Measurements from ENCODE around the gene ERP44.

Gene ERP44

DNA sequence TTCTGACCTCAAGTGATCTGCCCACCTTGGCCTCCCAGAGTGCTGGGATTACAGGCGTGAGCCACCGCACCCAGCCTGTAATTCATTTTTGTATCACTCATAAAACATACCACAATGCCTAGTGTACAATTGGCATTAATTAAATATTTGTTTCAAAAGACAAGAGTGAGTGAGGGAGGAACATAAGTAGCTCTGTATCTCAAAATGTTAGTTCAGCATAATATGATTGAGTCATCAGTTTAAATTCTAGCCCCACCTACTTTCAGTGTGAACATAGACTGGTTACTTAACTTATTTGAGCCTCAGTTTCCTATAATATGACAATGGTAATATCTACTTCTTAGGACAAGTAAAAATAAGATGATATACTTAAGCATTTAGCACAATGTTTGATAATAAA, 27.1 kb upstream of the ERP44 start:
- H3K27ac ChIP-seq (ENCODE audit: low read depth, low read length): no peak overlapping the region
- no peak overlapping the region for H3K9ac ChIP-seq (ENCODE audit: low read length)
- no peak overlapping the region for H3K4me3 ChIP-seq (ENCODE audit: low read depth in 1 of 2, low read length in 2 of 2)
- no peaks in the 10 kb centered on the region for H3K27me3 ChIP-seq (ENCODE audit: control insufficient read depth in 1 of 2, insufficient read depth in 2 of 2, low read length in 2 of 2)
- no peaks in the 10 kb centered on the region for H3K9me3 ChIP-seq (ENCODE audit: low read length)
- no peaks in the 10 kb centered on the region for H3K4me1 ChIP-seq (ENCODE audit: insufficient read depth, low read length)
- no peaks in the 10 kb centered on the region for H3K36me3 ChIP-seq (ENCODE audit: insufficient read depth, low read length)

DNA sequence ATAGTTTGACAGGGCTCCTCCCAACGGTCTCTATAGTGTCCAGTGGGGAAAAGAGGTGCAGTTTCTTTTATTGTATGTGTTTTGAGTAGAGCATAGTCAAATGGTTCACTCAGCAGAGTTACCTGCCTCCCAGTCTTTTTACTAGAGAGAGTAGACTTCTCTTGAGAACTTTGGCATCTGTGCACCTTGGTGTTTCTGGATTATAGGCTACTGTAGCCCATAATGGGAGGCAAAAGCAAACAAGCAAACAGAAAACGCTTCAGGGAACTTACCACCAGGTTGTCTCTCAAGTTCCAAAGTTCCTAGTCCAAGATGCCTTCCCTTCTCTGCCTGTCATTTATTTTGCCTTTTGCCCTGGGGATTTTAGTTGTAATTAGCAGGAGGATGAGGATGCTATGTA, 26.4 kb upstream of the ERP44 start:
- Histone ChIP-seq H3K4me1 (ENCODE audit: insufficient read depth, low read length) (no peaks in the 10 kb centered on the region), H3K27me3 (ENCODE audit: control insufficient read depth in 1 of 2, insufficient read depth in 2 of 2, low read length in 2 of 2) (no peaks in the 10 kb centered on the region)

DNA sequence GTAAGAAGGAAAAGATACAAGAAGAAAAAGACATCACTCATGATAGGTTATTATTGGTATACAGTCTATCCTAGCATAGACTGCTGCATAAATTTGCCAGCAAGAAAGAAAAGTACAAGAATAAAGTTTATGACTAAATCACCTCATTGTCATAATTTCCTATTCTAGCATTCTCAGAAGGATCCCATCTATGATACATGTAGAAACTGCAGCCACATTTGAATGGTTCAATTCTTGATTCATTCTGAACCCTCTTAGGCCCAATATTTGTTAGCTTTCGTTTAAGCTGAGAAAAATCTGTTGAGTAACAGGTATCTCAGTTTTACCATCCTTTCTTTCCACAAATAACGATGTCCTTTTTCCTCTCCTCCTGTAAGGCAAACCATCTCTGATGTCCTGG, 21.5 kb upstream of the ERP44 start:
- no peak overlapping the region for H3K4me3 ChIP-seq (ENCODE audit: low read depth in 1 of 2, low read length in 2 of 2)
- H3K36me3 ChIP-seq (ENCODE audit: insufficient read depth, low read length): no peaks in the 10 kb centered on the region
- no peak overlapping the region for H3K27ac ChIP-seq (ENCODE audit: low read depth, low read length)
- H3K9me3 ChIP-seq (ENCODE audit: low read length): no peaks in the 10 kb centered on the region
- H3K27me3 ChIP-seq (ENCODE audit: control insufficient read depth in 1 of 2, insufficient read depth in 2 of 2, low read length in 2 of 2): no peaks in the 10 kb centered on the region
- no peak overlapping the region for H3K9ac ChIP-seq (ENCODE audit: low read length)
- H3K4me1 ChIP-seq (ENCODE audit: insufficient read depth, low read length): no peaks in the 10 kb centered on the region

More for the DNA sequence above, 26.4 kb upstream of the ERP44 start:
- no peak overlapping the region for H3K27ac ChIP-seq (ENCODE audit: low read depth, low read length)
- H3K9ac ChIP-seq (ENCODE audit: low read length): no peak overlapping the region
- no peak overlapping the region for H3K4me3 ChIP-seq (ENCODE audit: low read depth in 1 of 2, low read length in 2 of 2)
- H3K9me3 ChIP-seq (ENCODE audit: low read length): no peaks in the 10 kb centered on the region
- H3K36me3 ChIP-seq (ENCODE audit: insufficient read depth, low read length): no peaks in the 10 kb centered on the region

DNA sequence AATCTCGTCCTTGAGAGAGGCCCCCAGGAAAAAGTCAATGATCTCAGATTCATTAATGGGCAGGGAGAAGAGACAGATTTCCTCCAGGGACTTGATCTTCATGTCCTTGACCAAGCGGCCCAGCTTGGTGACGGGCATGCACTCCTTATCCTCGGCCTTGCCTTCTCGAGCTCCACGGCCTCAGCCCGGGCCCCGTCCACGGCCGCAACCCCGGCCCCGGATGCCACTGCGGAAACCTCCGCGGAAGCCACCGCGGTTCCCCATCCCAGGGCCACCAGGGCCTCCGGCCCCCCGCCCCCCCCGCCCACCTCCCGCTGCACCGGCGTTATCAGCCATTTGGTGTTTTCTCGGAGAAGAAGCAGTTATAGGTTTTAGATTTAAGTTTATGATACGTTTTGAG, 18.5 kb upstream of the ERP44 start:
- no peak overlapping the region for H3K27ac ChIP-seq (ENCODE audit: low read depth, low read length)
- no peaks in the 10 kb centered on the region for H3K4me1 ChIP-seq (ENCODE audit: insufficient read depth, low read length)
- no peak overlapping the region for H3K4me3 ChIP-seq (ENCODE audit: low read depth in 1 of 2, low read length in 2 of 2)
- no peaks in the 10 kb centered on the region for H3K27me3 ChIP-seq (ENCODE audit: control insufficient read depth in 1 of 2, insufficient read depth in 2 of 2, low read length in 2 of 2)
- no peak overlapping the region for H3K9ac ChIP-seq (ENCODE audit: low read length)
- H3K9me3 ChIP-seq (ENCODE audit: low read length): no peaks in the 10 kb centered on the region
- H3K36me3 ChIP-seq (ENCODE audit: insufficient read depth, low read length): no peaks in the 10 kb centered on the region

DNA sequence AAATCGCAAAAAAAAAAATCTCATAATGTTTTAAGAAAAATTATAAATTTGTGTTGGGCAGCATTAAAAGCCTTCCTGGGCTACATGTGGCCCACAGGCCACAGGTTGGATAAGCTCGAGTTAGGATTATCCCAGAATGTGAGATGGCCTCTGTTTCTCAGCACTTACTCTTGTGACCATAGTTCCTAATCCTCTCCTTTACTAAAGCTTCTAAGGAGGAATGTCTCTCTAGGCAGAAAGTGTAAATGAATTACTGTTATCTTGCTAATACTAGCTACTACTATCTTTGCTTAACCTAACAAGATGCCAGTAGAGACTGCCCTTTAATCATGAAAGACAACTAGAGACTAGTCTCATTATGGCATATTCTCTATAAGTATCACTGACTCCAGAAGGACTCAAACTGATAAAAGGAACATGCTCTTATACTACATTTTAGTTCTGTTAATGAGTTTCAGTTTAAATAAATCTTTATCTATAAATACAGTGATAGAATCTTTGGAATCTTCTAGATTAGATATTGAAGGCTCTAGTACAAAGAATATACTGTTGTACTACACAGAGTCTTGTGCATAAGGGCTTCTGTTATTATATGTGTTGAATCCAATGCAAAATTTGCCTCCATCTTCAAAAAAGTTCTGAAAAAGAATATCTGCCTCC, 14.0 kb upstream of the ERP44 start:
- Histone ChIP-seq H3K4me3 (ENCODE audit: low read depth in 1 of 2, low read length in 2 of 2) (no peak overlapping the region), H3K36me3 (ENCODE audit: insufficient read depth, low read length) (no peaks in the 10 kb centered on the region), H3K27ac (ENCODE audit: low read depth, low read length) (no peak overlapping the region), H3K4me1 (ENCODE audit: insufficient read depth, low read length) (peaks cover 10% of the 10 kb centered on the region), H3K9ac (ENCODE audit: low read length) (no peak overlapping the region), H3K27me3 (ENCODE audit: control insufficient read depth in 1 of 2, insufficient read depth in 2 of 2, low read length in 2 of 2) (no peaks in the 10 kb centered on the region), H3K9me3 (ENCODE audit: low read length) (no peaks in the 10 kb centered on the region)

DNA sequence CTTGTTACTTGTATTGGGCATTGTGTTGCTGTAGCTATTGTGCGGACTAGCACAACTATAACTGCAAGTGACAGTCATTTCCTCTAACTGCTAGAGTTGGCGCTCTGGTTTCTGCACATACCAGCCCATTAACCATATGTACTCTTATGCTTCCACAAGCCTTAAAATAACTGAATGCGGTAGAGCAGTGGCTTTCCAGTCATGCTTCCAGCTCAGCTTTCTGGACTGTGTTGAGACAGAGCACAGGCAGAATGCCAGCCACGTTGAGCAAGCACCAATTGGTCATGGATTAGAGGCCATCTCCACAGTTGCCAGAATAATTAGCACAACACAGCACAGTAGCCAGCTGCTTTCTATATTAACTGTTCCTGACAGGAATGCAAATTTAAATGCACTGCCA, 12.4 kb upstream of the ERP44 start:
- Histone ChIP-seq H3K27ac (ENCODE audit: low read depth, low read length) (no peak overlapping the region), H3K27me3 (ENCODE audit: control insufficient read depth in 1 of 2, insufficient read depth in 2 of 2, low read length in 2 of 2) (no peaks in the 10 kb centered on the region), H3K4me1 (ENCODE audit: insufficient read depth, low read length) (peaks cover 10% of the 10 kb centered on the region), H3K9ac (ENCODE audit: low read length) (no peak overlapping the region), H3K36me3 (ENCODE audit: insufficient read depth, low read length) (peaks cover 13% of the 10 kb centered on the region), H3K9me3 (ENCODE audit: low read length) (no peaks in the 10 kb centered on the region), H3K4me3 (ENCODE audit: low read depth in 1 of 2, low read length in 2 of 2) (no peak overlapping the region)

DNA sequence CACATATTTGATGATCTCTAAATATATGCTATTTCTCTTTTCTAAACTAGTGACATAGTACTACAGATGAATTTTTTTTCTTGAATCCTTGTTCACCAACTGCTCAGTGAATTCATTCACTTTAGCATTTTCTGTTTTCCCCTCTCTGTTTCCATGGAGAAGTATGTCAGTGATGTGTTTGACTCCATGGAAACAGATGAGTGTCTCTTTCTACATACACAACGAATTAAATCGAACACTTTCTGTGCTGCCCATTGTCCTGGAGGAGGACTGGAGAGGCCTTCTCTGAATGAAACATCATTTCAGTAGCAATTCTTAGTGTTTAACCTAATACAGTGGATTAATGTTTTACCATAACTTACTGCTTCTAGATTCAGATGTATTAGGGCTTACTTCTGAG, 9.8 kb upstream of the ERP44 start:
- Histone ChIP-seq H3K9ac (ENCODE audit: low read length) (no peak overlapping the region), H3K27ac (ENCODE audit: low read depth, low read length) (no peak overlapping the region), H3K27me3 (ENCODE audit: control insufficient read depth in 1 of 2, insufficient read depth in 2 of 2, low read length in 2 of 2) (no peaks in the 10 kb centered on the region), H3K36me3 (ENCODE audit: insufficient read depth, low read length) (peaks cover 36% of the 10 kb centered on the region), H3K4me1 (ENCODE audit: insufficient read depth, low read length) (peaks cover 10% of the 10 kb centered on the region), H3K4me3 (ENCODE audit: low read depth in 1 of 2, low read length in 2 of 2) (no peak overlapping the region), H3K9me3 (ENCODE audit: low read length) (no peaks in the 10 kb centered on the region)

DNA sequence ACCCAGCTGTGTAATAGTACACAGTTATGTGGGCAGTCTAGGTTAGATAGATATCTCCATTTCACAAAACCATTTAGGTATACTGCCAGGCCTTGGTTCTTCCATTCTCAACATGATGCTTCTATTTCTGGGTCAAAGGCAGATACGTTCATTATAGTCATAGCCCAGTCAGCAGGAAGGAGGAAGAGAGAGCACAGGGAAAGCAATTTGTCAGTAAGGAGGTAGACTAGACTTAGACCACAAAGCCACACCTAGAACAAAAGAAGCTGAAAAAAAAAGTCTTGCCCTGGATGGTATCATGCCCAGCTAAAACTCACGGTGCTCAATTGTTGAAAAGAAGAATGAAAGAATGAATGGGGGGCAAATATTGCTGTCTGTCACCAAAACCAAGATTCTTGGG, 7.8 kb upstream of the ERP44 start:
- Histone ChIP-seq H3K9me3 (ENCODE audit: low read length) (no peaks in the 10 kb centered on the region), H3K27ac (ENCODE audit: low read depth, low read length) (no peak overlapping the region), H3K4me1 (ENCODE audit: insufficient read depth, low read length) (peaks cover 10% of the 10 kb centered on the region), H3K9ac (ENCODE audit: low read length) (no peak overlapping the region), H3K4me3 (ENCODE audit: low read depth in 1 of 2, low read length in 2 of 2) (no peak overlapping the region), H3K36me3 (ENCODE audit: insufficient read depth, low read length) (peaks cover 38% of the 10 kb centered on the region), H3K27me3 (ENCODE audit: control insufficient read depth in 1 of 2, insufficient read depth in 2 of 2, low read length in 2 of 2) (no peaks in the 10 kb centered on the region)

DNA sequence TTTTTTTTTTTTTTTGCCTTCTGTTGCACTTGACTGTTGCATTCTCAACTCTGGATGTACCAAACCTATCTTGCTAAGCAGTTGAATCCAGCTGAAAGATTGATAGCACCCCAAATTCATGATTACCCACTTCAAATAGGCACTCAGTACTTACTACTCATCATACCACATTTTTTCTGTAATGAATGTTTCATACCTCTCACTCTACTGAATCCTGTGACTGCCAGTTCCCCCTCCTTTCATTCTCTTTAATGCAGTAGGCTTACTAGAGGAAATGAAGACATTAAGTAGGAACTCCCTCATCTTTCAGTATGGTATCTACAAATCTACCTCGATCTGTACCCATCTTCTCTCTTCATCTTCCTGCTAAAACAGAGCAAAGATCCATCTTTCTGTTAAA, 7.1 kb upstream of the ERP44 start:
- H3K9ac ChIP-seq (ENCODE audit: low read length): no peak overlapping the region
- peaks cover 3% of the 10 kb centered on the region for H3K4me1 ChIP-seq (ENCODE audit: insufficient read depth, low read length)
- no peaks in the 10 kb centered on the region for H3K9me3 ChIP-seq (ENCODE audit: low read length)
- no peak overlapping the region for H3K4me3 ChIP-seq (ENCODE audit: low read depth in 1 of 2, low read length in 2 of 2)
- H3K36me3 ChIP-seq (ENCODE audit: insufficient read depth, low read length): peaks cover 40% of the 10 kb centered on the region
- no peaks in the 10 kb centered on the region for H3K27me3 ChIP-seq (ENCODE audit: control insufficient read depth in 1 of 2, insufficient read depth in 2 of 2, low read length in 2 of 2)
- H3K27ac ChIP-seq (ENCODE audit: low read depth, low read length): no peak overlapping the region

DNA sequence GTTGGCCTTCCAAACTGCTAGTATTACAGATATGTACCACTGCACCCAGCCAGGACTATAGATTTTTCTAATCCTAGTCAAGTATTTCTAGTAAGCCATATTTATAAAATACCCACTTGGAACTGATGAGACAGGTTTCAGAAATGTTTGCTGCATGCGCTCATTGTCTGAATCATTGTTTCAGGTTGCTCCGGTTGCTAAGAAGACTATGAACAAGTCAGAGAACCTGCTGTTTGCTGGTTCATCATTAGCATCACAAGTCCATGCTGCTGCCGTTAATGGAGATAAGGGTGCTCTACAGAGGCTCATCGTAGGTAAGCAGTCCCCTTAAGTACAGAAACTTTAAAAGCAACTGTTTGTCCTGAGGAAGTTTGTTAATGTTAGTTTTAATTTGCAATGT, 5.5 kb upstream of the ERP44 start:
- Histone ChIP-seq H3K4me1 (ENCODE audit: insufficient read depth, low read length) (no peaks in the 10 kb centered on the region), H3K27ac (ENCODE audit: low read depth, low read length) (no peak overlapping the region), H3K9me3 (ENCODE audit: low read length) (no peaks in the 10 kb centered on the region), H3K4me3 (ENCODE audit: low read depth in 1 of 2, low read length in 2 of 2) (no peak overlapping the region), H3K36me3 (ENCODE audit: insufficient read depth, low read length) (peaks cover 40% of the 10 kb centered on the region), H3K9ac (ENCODE audit: low read length) (no peak overlapping the region), H3K27me3 (ENCODE audit: control insufficient read depth in 1 of 2, insufficient read depth in 2 of 2, low read length in 2 of 2) (no peaks in the 10 kb centered on the region)

DNA sequence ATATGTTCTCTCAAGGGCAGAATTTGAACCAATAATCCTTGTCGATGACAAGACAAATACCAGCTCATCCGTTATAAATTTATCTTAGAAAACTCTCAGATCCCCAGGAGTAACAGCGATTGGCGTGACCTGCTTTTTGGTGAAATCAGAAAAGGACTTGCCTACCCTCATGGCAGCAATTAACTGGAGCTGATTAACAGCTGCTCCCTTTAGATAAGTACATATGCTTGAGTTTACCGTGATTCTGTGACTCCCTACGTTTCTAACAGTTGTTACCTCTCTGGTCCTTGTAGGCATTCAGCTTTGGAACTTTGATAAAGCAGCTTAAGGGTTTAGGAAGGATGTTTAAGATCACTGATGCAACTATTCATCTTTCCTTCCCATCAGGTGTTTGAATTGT, 2.8 kb upstream of the ERP44 start:
- Histone ChIP-seq H3K27me3 (ENCODE audit: control insufficient read depth in 1 of 2, insufficient read depth in 2 of 2, low read length in 2 of 2) (no peaks in the 10 kb centered on the region), H3K9me3 (ENCODE audit: low read length) (no peaks in the 10 kb centered on the region), H3K36me3 (ENCODE audit: insufficient read depth, low read length) (peaks cover 31% of the 10 kb centered on the region), H3K4me3 (ENCODE audit: low read depth in 1 of 2, low read length in 2 of 2) (no peak overlapping the region), H3K27ac (ENCODE audit: low read depth, low read length) (no peak overlapping the region), H3K4me1 (ENCODE audit: insufficient read depth, low read length) (peaks cover 17% of the 10 kb centered on the region), H3K9ac (ENCODE audit: low read length) (no peak overlapping the region)

DNA sequence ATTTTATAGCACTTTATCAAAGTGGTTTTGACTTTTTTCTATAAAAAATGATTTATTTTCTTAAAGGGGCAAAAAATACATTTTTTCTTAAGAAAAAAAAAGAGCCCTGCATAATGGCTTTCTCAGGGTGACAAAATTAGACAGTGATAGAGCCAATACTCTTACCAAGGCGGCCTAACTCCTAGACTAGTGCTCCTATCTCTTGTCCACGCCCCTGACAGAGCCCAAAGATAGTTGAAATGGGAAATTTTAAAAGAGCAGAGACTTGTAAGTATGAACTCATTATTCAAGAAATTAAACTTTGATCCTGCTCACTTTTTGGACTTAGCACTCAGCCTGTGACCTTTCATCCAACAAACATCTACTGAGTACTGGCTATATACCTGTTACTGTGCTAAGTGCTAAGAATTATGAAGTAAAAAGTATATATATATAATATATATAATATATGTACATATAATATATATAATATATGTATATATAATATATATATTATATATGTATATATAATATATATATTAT, 1.4 kb upstream of the ERP44 start:
- peaks cover 17% of the 10 kb centered on the region for H3K36me3 ChIP-seq (ENCODE audit: insufficient read depth, low read length)
- no peaks in the 10 kb centered on the region for H3K9me3 ChIP-seq (ENCODE audit: low read length)
- peaks cover 20% of the 10 kb centered on the region for H3K4me1 ChIP-seq (ENCODE audit: insufficient read depth, low read length)
- no peaks in the 10 kb centered on the region for H3K27me3 ChIP-seq (ENCODE audit: control insufficient read depth in 1 of 2, insufficient read depth in 2 of 2, low read length in 2 of 2)
- no peak overlapping the region for H3K9ac ChIP-seq (ENCODE audit: low read length)
- H3K4me3 ChIP-seq (ENCODE audit: low read depth in 1 of 2, low read length in 2 of 2): peak overlapping the region in 1 of 2 donors; percentile 94
- peak overlapping the region; percentile 83 for H3K27ac ChIP-seq (ENCODE audit: low read depth, low read length)

Data from muscle layer of colon (tissue), 2 donors.